HepG2 (cell line): Measurements from ENCODE around the gene PNPLA2. TPM values are rescaled to one million over a fixed set of nuclear protein-coding genes. Genes with fewer than 3 reads are reported as not detected.
A peak's percentile ranks its signal among the peaks of the same experiment; 100 is the strongest.

Source experiments
- ARID5B ChIP-seq: IDR thresholded peaks from 2 replicates; pipeline ENCODE4 v1.4.0; 2020; ENCODE audit warnings: mild to moderate bottlenecking, missing genetic modification reagents
- ARNT2 ChIP-seq: sonication (generic); formaldehyde crosslinking; IDR thresholded peaks from 2 replicates; pipeline ENCODE4 v1.8.0; 2022; ENCODE audit warnings: mild to moderate bottlenecking, low read depth, missing genetic modification reagents, moderate library complexity
- ETS1 ChIP-seq: sonication (generic); formaldehyde crosslinking; IDR thresholded peaks from 2 replicates; pipeline ENCODE4 v1.4.0; 2020; ENCODE audit warnings: missing genetic modification reagents
- GATA4 ChIP-seq: sonication (generic); IDR thresholded peaks from 2 replicates; pipeline ENCODE4 v1.6.1; 2016; ENCODE audit warnings: antibody characterized with exemption, low read depth, borderline replicate concordance
- JUND ChIP-seq: sonication (generic); formaldehyde crosslinking; IDR thresholded peaks from 2 replicates; pipeline ENCODE4 v1.8.0; 2022; ENCODE audit warnings: mild to moderate bottlenecking, missing genetic modification reagents
- MXD3 ChIP-seq: IDR thresholded peaks from 2 replicates; pipeline ENCODE4 v1.6.1; 2016; ENCODE audit warnings: mild to moderate bottlenecking, missing biosample characterization, missing genetic modification reagents
- PRDM4 ChIP-seq: sonication (generic); formaldehyde crosslinking; IDR thresholded peaks from 2 replicates; pipeline ENCODE4 v1.9.0; 2021; ENCODE audit warnings: missing genetic modification reagents, borderline replicate concordance
- RFX1 ChIP-seq: fragments of 450-650 bp; IDR thresholded peaks from 2 replicates; pipeline ENCODE4 v1.6.1; 2017
- RXRB ChIP-seq: IDR thresholded peaks from 2 replicates; pipeline ENCODE4 v1.6.1; 2016; ENCODE audit warnings: borderline replicate concordance, missing genetic modification reagents, missing compliant biosample characterization
- YY1 ChIP-seq: IDR thresholded peaks from 2 replicates; pipeline ENCODE4 v1.6.1; 2011; ENCODE audit warnings: low read length, low read depth, moderate library complexity, mild to moderate bottlenecking; ENCODE audit not compliant: insufficient read depth, insufficient replicate concordance
- ZBTB1 ChIP-seq: sonication (generic); formaldehyde crosslinking; IDR thresholded peaks from 2 replicates; pipeline ENCODE4 v1.4.0; 2020; ENCODE audit warnings: missing genetic modification reagents, borderline replicate concordance
- ZBTB34 ChIP-seq: sonication (generic); formaldehyde crosslinking; IDR thresholded peaks from 2 replicates; pipeline ENCODE4 v1.8.0; 2022; ENCODE audit warnings: mild to moderate bottlenecking, missing genetic modification reagents
- ZBTB37 ChIP-seq: sonication (generic); formaldehyde crosslinking; IDR thresholded peaks from 2 replicates; pipeline ENCODE4 v1.4.0; 2020; ENCODE audit warnings: mild to moderate bottlenecking, missing genetic modification reagents
- ZNF136 ChIP-seq: sonication (generic); formaldehyde crosslinking; IDR thresholded peaks from 2 replicates; pipeline ENCODE4 v1.8.1; 2022; ENCODE audit warnings: low read depth, mild to moderate bottlenecking, moderate library complexity, missing genetic modification reagents
- ZNF629 ChIP-seq: sonication (generic); formaldehyde crosslinking; conservative IDR thresholded peaks from 2 replicates; pipeline ENCODE4 v1.5.0; 2020; ENCODE audit warnings: missing genetic modification reagents
- ZNF670 ChIP-seq: sonication (generic); formaldehyde crosslinking; IDR thresholded peaks from 2 replicates; pipeline ENCODE4 v1.8.0; 2022; ENCODE audit warnings: mild to moderate bottlenecking, missing genetic modification reagents, borderline replicate concordance
- ZNF816 ChIP-seq: sonication (generic); formaldehyde crosslinking; IDR thresholded peaks from 2 replicates; pipeline ENCODE4 v1.8.0; 2022; ENCODE audit warnings: missing genetic modification reagents, mild to moderate bottlenecking, borderline replicate concordance
- polyA plus RNA-seq, 8 experiments: library from polyadenylated mRNA; depleted of rRNA in 3 of 8; stranded (reverse) in 7 of 8; unstranded in 1 of 8; fragments of >200 nt; fragmentation: Illumina TruSeq in 4 of 8; extraction: Trizol in 4 of 8; gene quantifications; 2 replicates each; pipeline versions ENCODE4 v1.2.1 to v1.2.3, GENCODE V29; 2011 to 2016; ENCODE audit warnings: low read depth in 4 of 8, missing spikeins in 1 of 8, mixed read lengths in 1 of 8; ENCODE audit not compliant: insufficient read depth in 1 of 8
- total RNA-seq, 5 experiments: library from RNA; depleted of rRNA; stranded (reverse); fragments of >200 nt; fragmentation: Illumina TruSeq; extraction: Trizol; gene quantifications; 2 replicates each; pipeline ENCODE4 v1.2.3, GENCODE V29; 2016; ENCODE audit warnings: low read depth in 1 of 5

Gene PNPLA2
- total and polyA plus RNA-seq, 2 of the 13 experiments (the other 11 are each of a cell fraction or from before 2014, with no cell fraction given), result 10.5 to 43.2 TPM

- no peak for TF ChIP-seq PRDM4
- TF ChIP-seq ARNT2, result no peak
- TF ChIP-seq YY1, result peak; percentile 32
- TF ChIP-seq ZNF670, result no peak
- no peak; the same call in 1 of the 2 replicates for TF ChIP-seq ZNF629 (CRISPR knock-in tag)
- TF ChIP-seq ARID5B (CRISPR knock-in tag), result peak; percentile 56
- TF ChIP-seq GATA4, result no peak
- TF ChIP-seq ZNF816 (CRISPR knock-in tag), result no peak
- no peak for TF ChIP-seq ZBTB37 (CRISPR knock-in tag)
- TF ChIP-seq ZBTB1 (CRISPR knock-in tag), result no peak
- no peak for TF ChIP-seq RFX1
- peak; percentile 58; the same call in 1 of the 2 replicates for TF ChIP-seq RXRB
- 0 out of 2 replicates have a peak, but pooled peaks have one; percentile 69 for TF ChIP-seq ZBTB34 (CRISPR knock-in tag)
- TF ChIP-seq ETS1, result no peak
- no peak for TF ChIP-seq JUND (CRISPR knock-in tag)
- TF ChIP-seq ZNF136, result no peak
- TF ChIP-seq MXD3 (CRISPR knock-in tag), result peak; percentile 81; the same call in 1 of the 2 replicates
These were observed 19.9 kb downstream of the PNPLA2 start (continued) for GRCh38 chr11:838441-839279.
